ENCODE measurements around the gene STAT4.

STAT4 gene

GRCh38 chr2:191148791-191149190 is 2.0 kb downstream of the STAT4 start:
- ChIA-PET CTCF (interaction anchor here (1.2 kb wide), 1 partner anchor 96 kb away, joined by 3 read pairs; no protein-coding TSS in a partner anchor), POLR2A (no interaction called here)
- TF ChIP-seq GLIS2 (tag by site-specific recombination; IDR thresholded peaks at IDR 0.05) (no peak), ZNF18 (tag by site-specific recombination; IDR thresholded peaks at IDR 0.05) (no peak), ZNF548 (tag by site-specific recombination; IDR thresholded peaks at IDR 0.05) (no peak), ZNF501 (tag by site-specific recombination; IDR thresholded peaks at IDR 0.05) (no peak), MZF1 (tag by site-specific recombination; IDR thresholded peaks at IDR 0.05; ENCODE audit: borderline replicate concordance) (no peak), ZNF529 (tag by site-specific recombination; IDR thresholded peaks at IDR 0.05; ENCODE audit: insufficient replicate concordance) (no peak), ZNF146 (tag by site-specific recombination; IDR thresholded peaks at IDR 0.05) (no peak), ZNF792 (tag by site-specific recombination; IDR thresholded peaks at IDR 0.05) (no peak), ZNF169 (tag by site-specific recombination; IDR thresholded peaks at IDR 0.05) (no peak), ZNF677 (tag by site-specific recombination; IDR thresholded peaks at IDR 0.05) (no peak), ZXDB (tag by site-specific recombination; IDR thresholded peaks at IDR 0.05) (no peak), ZNF19 (tag by site-specific recombination; IDR thresholded peaks at IDR 0.05; ENCODE audit: low read depth) (no peak), ZNF426 (tag by site-specific recombination; IDR thresholded peaks at IDR 0.05) (no peak), ZNF398 (tag by site-specific recombination; IDR thresholded peaks at IDR 0.05) (no peak), ZFP69B (tag by site-specific recombination; IDR thresholded peaks at IDR 0.05) (no peak), ZBTB17 (tag by site-specific recombination; IDR thresholded peaks at IDR 0.05) (no peak), BCL11A (tag by site-specific recombination; IDR thresholded peaks at IDR 0.05; ENCODE audit: low read depth) (no peak)
- TF ChIP-seq, protein P1, sequence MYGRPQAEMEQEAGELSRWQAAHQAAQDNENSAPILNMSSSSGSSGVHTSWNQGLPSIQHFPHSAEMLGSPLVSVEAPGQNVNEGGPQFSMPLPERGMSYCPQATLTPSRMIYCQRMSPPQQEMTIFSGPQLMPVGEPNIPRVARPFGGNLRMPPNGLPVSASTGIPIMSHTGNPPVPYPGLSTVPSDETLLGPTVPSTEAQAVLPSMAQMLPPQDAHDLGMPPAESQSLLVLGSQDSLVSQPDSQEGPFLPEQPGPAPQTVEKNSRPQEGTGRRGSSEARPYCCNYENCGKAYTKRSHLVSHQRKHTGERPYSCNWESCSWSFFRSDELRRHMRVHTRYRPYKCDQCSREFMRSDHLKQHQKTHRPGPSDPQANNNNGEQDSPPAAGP (tag by site-specific recombination; IDR thresholded peaks at IDR 0.05) = no peak
- H3K27ac ChIP-seq (ENCODE audit: extremely low read depth, low read depth, low read length) = no peak overlapping the region
- H3K9me3 ChIP-seq (ENCODE audit: control insufficient read depth, insufficient read depth, low read depth, low read length) = no peaks in the 10 kb centered on the region
- H3K36me3 ChIP-seq (ENCODE audit: control insufficient read depth in 2 of 2, insufficient read depth in 1 of 2, low read length in 2 of 2) = no peaks in the 10 kb centered on the region
- H3K4me3 ChIP-seq (ENCODE audit: low read depth, low read length) = no peak overlapping the region
- no peaks in the 10 kb centered on the region for H3K4me1 ChIP-seq (ENCODE audit: control insufficient read depth, insufficient read depth, low read length)

DNA sequence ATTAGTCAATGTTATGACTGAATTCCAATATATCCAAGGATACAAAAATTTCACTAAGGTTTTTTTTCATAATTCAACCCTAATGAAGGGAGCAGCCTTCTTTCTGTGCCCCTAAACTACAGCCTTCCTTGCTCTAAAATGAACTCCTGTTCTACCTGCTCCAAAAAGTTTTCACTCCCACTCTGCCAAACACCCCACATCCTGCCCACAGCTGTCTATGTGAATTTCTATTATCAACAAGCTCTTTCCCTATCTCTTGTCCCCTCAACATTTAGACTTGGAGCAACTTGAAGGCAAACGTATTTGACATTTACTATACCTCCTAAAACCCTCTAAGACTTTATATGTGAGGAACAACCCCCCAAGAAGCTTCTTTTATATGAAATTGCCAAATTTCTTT is 2.5 kb downstream of the STAT4 start:
- Histone ChIP-seq H3K36me3 (ENCODE audit: control insufficient read depth in 2 of 2, insufficient read depth in 1 of 2, low read length in 2 of 2) (no peaks in the 10 kb centered on the region), H3K9me3 (ENCODE audit: control insufficient read depth, insufficient read depth, low read depth, low read length) (no peaks in the 10 kb centered on the region), H3K4me1 (ENCODE audit: control insufficient read depth, insufficient read depth, low read length) (no peaks in the 10 kb centered on the region), H3K27ac (ENCODE audit: extremely low read depth, low read depth, low read length) (no peak overlapping the region), H3K4me3 (ENCODE audit: low read depth, low read length) (no peak overlapping the region)
- CTCF ChIA-PET = no interaction called here
- POLR2A ChIA-PET = no interaction called here
- no peak for TF ChIP-seq ZNF239 (tag by site-specific recombination; IDR thresholded peaks at IDR 0.05)
- no peak for TF ChIP-seq ZNF114 (tag by site-specific recombination; IDR thresholded peaks at IDR 0.05)
- TF ChIP-seq SCRT2 (tag by site-specific recombination; IDR thresholded peaks at IDR 0.05) = no peak
- no peak for TF ChIP-seq ZNF202 (tag by site-specific recombination; IDR thresholded peaks at IDR 0.05; ENCODE audit: borderline replicate concordance)
- no peak for TF ChIP-seq ZNF677 (tag by site-specific recombination; IDR thresholded peaks at IDR 0.05)
- TF ChIP-seq ZBTB8A (tag by site-specific recombination; IDR thresholded peaks at IDR 0.05) = no peak
- no peak for TF ChIP-seq SP7 (tag by site-specific recombination; IDR thresholded peaks at IDR 0.05)
- TF ChIP-seq FEZF1 (tag by site-specific recombination; IDR thresholded peaks at IDR 0.05) = no peak
- no peak for TF ChIP-seq ZNF266 (tag by site-specific recombination; IDR thresholded peaks at IDR 0.05; ENCODE audit: low read depth)
- no peak for TF ChIP-seq ZNF610 (tag by site-specific recombination; IDR thresholded peaks at IDR 0.05; ENCODE audit: borderline replicate concordance)
- TF ChIP-seq MEIS1 (CRISPR knock-in tag; IDR thresholded peaks at IDR 0.05; ENCODE audit: borderline replicate concordance) = no peak
- TF ChIP-seq ZNF473 (tag by site-specific recombination; IDR thresholded peaks at IDR 0.05) = no peak
- no peak for TF ChIP-seq HOXD13 (CRISPR knock-in tag; IDR thresholded peaks at IDR 0.05; ENCODE audit: borderline replicate concordance)
- TF ChIP-seq KLF8 (tag by site-specific recombination; IDR thresholded peaks at IDR 0.05) = no peak
- no peak for TF ChIP-seq ZNF580 (tag by site-specific recombination; IDR thresholded peaks at IDR 0.05)
- no peak for TF ChIP-seq GLIS1 (tag by site-specific recombination; IDR thresholded peaks at IDR 0.05)
- TF ChIP-seq ZNF18 (tag by site-specific recombination; IDR thresholded peaks at IDR 0.05) = no peak
- TF ChIP-seq ZNF169 (tag by site-specific recombination; IDR thresholded peaks at IDR 0.05) = no peak

All from HEK293 (cell line).